CD4-positive, alpha-beta T cell treated with Interleukin-21 for 1 hour (primary cell): ENCODE measurements around the gene NGEF.

Experiments
- DNase-seq: peaks from one replicate; pipeline ENCODE4 v3.0.0-alpha.2; 2020

Gene NGEF

GRCh38 chr2:232994446-232994845, 18.6 kb downstream of the NGEF start:
- no peak for DNase-seq

- no peak for DNase-seq
These were observed 19.7 kb downstream of the NGEF start for GRCh38 chr2:232993231-232993821.

- no peak for DNase-seq
These were observed 26.9 kb downstream of the NGEF start for GRCh38 chr2:232986155-232986554.

GRCh38 chr2:232984451-232985207, 28.4 kb downstream of the NGEF start:
- no peak for DNase-seq

GRCh38 chr2:232983669-232984140, 29.4 kb downstream of the NGEF start:
- DNase-seq = no peak

- no peak for DNase-seq
These were observed 30.0 kb downstream of the NGEF start for GRCh38 chr2:232982926-232983668.

- no peak for DNase-seq
These were observed 31.2 kb downstream of the NGEF start for GRCh38 chr2:232981767-232982360.

GRCh38 chr2:232981356-232981755, 31.7 kb downstream of the NGEF start:
- DNase-seq = no peak

GRCh38 chr2:232980683-232981082, 32.4 kb downstream of the NGEF start:
- no peak for DNase-seq

- DNase-seq = no peak
These were observed 33.1 kb downstream of the NGEF start for GRCh38 chr2:232979871-232980461.

GRCh38 chr2:232977438-232977971, 35.6 kb downstream of the NGEF start:
- DNase-seq = no peak

- no peak for DNase-seq
These were observed 36.2 kb downstream of the NGEF start for GRCh38 chr2:232976666-232977437.

- DNase-seq = no peak
These were observed 36.9 kb downstream of the NGEF start for GRCh38 chr2:232976176-232976575.

- DNase-seq = no peak
These were observed 38.7 kb downstream of the NGEF start for GRCh38 chr2:232974396-232974795.

GRCh38 chr2:232973796-232974195, 39.3 kb downstream of the NGEF start:
- DNase-seq = no peak

- DNase-seq = no peak
These were observed 39.9 kb downstream of the NGEF start for GRCh38 chr2:232973011-232973735.

- DNase-seq = no peak
These were observed 41.3 kb downstream of the NGEF start for GRCh38 chr2:232971744-232972143.

GRCh38 chr2:232970051-232970450, 43.0 kb downstream of the NGEF start:
- DNase-seq = no peak

GRCh38 chr2:232967474-232967873, 45.6 kb downstream of the NGEF start:
- DNase-seq = no peak

- DNase-seq = no peak
These were observed 46.9 kb downstream of the NGEF start for GRCh38 chr2:232966122-232966521.

GRCh38 chr2:232963913-232964312, 49.1 kb downstream of the NGEF start:
- no peak for DNase-seq
